Stimulated activated CD4-positive, alpha-beta T cell treated with anti-CD3 and anti-CD28 coated beads, TNF-alpha, amount 100 ng/mL, for 24 hours (primary cell): ENCODE results near the gene ASPSCR1.
A peak's percentile ranks its signal among the peaks of the same experiment; 100 is the strongest.

Experiments used
- DNase-seq, 3 experiments: peaks; one replicate each; pipeline ENCODE4 v3.0.0-alpha.2; 2020; ENCODE audit warnings: low read depth in 3 of 3

The ASPSCR1 gene

DNA sequence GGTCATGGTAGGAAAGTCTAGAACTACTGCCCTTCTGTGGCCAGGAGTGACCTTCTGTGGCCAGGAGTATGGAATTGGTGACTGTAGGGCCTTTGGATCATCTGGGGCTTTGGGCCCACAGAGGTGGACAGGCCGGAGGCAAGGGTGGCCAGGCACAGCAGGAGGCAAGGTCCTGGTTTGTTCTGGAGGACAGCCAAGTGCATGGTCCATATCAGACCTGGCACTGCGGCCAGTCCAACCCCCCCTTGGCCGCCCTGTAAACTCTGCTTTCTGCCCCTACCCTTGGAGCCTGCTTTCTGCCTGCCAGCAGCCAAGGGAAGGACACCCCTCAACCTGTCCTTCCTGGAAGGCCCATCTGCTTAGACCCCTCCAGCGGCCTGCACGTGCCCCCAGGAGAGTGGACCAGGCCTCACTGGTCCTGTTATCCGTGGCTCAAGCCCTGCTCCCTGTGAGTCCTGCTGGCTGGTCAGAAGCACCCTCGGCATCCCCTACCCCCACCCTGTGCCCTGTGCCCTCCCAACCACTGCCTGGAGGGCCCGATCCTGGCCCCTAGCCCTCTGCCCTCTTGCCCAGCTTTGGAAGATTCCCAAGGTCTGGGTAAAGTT lies 62.4 kb downstream of the ASPSCR1 start:
- no peak for DNase-seq

GRCh38 chr17:82041144-82041814 lies 63.9 kb downstream of the ASPSCR1 start:
- DNase-seq: no peak

DNA sequence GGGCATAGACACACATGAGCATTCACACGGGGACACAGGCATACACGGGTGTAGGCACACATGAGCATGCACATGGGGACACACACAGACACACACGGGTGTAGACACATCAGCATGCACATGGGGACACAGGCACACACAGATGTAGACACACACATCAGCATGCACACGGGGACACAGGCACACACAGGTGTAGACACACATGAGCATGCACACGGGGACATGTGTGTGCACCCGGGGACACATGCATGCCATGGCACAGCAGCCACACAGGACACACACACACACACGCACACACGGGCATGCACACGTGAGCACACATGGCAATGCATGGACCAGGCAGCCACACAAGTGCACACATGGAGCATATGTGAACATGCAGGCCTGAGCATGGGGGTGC lies 65.2 kb downstream of the ASPSCR1 start:
- DNase-seq: no peak

- no peak for DNase-seq
Observed at GRCh38 chr17:82043507-82043906, 66.1 kb downstream of the ASPSCR1 start.

DNA sequence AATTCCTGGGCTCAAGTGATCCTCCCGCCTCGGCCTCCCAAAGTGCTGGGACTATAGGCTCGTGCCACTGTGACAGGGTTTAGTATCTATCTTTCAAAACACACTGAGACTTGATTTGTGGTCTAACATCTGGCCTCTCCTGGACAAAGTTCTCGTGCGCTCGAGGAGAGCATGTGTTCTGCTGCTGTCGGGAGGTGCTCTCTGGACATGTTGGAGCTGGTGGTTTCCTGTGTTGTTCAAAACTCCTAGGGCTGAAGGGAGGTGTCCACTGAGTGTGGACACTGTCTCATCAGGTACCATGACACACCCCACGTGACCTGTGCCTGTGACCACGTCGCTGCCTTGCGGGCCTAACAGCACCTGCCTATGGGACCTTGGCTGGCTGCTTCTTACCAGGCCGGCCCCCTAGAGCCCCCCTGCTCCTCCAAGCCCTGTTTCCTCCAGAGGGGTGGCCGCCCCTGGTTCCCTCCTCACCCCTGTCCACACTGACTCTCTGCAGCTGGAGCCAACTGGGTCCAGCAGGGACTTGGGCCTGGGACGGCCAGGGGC lies 68.6 kb downstream of the ASPSCR1 start:
- DNase-seq: no peak

- DNase-seq: no peak
Observed at GRCh38 chr17:82046903-82047302, 69.5 kb downstream of the ASPSCR1 start.

- DNase-seq: no peak
Observed at GRCh38 chr17:82047379-82047778, 70.0 kb downstream of the ASPSCR1 start.

DNA sequence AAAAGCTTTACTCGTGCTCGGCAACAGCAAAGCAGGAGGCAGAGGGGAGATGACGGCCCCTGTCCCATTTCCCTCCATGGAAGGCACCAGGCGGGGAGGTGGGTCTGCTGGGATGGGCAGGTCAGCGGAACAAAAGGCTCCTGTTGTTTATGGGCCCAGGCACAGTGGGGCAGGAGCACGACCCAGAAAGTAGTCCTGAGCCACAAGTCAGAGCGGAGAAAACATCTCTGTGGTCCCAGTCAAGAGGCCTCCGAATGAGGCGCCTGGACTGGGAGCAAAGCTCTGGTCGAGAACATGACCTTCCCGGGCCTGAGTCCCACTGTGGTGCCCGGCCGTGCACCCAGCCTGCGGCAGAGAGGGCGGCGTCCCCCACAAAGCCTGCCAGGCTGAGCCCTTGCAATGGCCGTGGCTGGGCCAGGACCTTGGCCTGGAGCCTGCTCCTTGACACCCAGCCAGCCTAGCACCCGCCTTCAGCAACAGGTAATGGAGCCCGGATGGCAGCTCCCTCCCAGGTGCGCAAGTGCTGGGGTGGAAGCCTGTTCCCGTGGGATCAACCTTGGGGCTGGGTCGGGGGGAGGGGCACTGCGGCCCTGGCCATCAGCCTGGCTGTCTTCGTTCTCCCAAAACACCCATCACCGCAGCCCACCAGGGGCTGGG lies 70.6 kb downstream of the ASPSCR1 start:
- DNase-seq: no peak

DNA sequence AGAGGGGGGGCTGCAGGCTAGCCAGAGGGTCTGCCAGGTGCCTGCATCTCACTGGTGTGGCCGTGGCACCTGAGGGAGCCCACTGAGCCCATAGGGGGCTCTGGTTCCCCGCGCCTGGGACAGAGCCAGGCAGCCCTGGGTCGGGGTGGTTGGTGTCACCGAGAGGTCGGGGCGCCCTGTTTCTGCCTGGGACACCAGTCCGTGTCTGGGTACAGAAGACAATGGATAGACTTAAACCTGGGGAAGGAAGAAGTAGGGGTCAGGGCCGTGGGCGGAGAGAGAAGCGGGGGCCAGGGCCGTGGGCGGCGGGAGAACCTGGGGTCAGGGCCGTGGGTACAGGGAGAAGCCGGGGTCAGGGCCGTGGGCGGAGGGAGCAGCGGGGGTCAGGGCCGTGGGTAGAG lies 71.1 kb downstream of the ASPSCR1 start:
- no peak for DNase-seq

GRCh38 chr17:82049106-82049505 lies 71.7 kb downstream of the ASPSCR1 start:
- DNase-seq: no peak

- DNase-seq: no peak
Observed at GRCh38 chr17:82049521-82049971, 72.1 kb downstream of the ASPSCR1 start.

GRCh38 chr17:82050152-82050760 lies 72.8 kb downstream of the ASPSCR1 start:
- DNase-seq: no peak

- DNase-seq: no peak
Observed at GRCh38 chr17:82050761-82051641, 73.6 kb downstream of the ASPSCR1 start.

DNA sequence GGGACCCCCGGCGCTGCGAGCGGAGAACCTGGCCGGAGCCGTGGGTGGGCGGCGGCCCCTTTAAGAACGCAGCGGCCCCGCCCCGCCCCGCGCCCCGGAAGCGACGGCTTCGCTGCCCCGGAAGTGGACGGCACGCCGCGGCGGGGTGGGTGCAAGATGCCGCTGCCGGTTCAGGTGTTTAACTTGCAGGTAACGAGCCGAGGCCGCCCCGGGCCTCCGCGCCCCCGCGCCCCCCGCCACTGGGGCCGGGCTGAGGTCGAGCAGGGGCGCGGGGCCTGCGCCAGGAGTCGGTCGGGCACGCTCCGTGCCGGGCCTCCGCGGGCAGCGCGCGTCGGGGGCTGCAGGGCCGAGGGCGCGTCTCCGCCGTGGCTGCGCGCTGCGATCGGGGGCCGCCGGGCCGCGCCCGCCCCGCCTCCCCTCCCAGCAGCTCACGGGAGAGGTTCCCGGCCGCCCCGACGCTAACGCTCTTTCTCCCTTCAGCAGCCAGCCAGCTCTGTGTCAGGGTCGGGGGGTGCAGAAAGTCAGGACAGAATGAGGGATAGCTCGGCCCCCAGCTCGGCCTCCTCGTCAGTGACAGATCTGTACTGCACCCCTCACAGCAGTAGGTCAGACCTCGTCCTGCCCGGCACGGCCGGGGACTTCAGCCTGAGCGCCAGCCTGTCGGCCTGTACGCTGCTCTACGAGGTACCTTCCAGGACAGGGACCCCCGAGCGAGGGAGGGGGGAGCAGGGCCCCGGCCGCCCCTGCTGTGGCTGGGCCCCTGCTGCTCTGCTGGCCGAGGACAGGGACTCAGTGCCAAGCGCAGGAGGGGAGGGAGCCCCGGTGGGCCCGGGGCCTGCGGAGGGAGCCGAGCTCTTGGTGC lies 74.6 kb downstream of the ASPSCR1 start, which contains the start of the genes GPS1 and RFNG:
TSS of gene GPS1 (plus strand) at position 123 of the 862 bp plus-strand sequence. CDS start at position 157, 34 bp downstream.
TSS of gene RFNG (minus strand) at position 36 of the 862 bp plus-strand sequence. CDS start 45 bp downstream, outside the sequence.
- peak; percentile 72 to 85 (median 72) for DNase-seq

GRCh38 chr17:82052638-82053059 lies 75.2 kb downstream of the ASPSCR1 start:
- DNase-seq: no peak

- no peak for DNase-seq
Observed at GRCh38 chr17:82053130-82053529, 75.7 kb downstream of the ASPSCR1 start.

DNA sequence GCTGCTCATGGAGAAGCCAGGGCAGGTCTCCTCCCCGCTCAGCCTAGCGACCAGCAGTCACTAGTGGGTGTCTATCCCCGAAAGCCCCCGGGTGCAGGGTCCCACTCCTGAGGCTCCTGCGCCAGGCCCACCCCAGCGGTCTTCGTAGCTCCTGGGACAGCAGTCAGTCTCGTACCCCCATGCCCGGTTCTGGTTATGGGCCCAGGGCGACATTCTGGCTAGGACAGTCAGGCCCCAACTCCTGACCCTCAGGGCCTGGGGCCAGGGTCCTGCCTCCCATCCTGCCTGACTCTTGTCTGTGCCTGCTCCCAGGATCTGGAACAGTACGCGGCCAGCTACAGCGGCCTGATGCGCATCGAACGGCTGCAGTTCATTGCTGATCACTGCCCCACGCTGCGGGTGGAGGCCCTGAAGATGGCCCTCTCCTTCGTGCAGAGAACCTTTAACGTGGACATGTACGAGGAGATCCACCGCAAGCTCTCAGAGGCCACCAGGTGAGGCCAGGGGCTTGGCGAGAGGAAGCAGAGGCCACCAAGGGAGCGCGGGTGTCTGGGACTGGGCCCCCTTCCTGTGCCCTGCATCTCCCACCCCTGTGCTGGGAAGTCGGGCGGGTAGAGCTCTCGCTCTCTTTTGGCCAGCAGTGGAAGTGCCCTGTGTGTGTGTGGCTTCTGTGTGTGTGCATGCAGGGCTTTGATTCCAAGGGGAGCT lies 76.3 kb downstream of the ASPSCR1 start:
- DNase-seq: no peak

- no peak for DNase-seq
Observed at GRCh38 chr17:82054351-82055022, 77.1 kb downstream of the ASPSCR1 start.
